Hippocampal formation (tissue), 2 donors: ENCODE data around the gene ZC3H4.

Experiments used
- DNase-seq, 2 donors: peaks; one replicate each; lab custom pipeline; 2025; lab: John Stamatoyannopoulos, UW

ZC3H4 gene

GRCh38 chr19:47133021-47133471 lies 19.5 kb upstream of the ZC3H4 start:
- no peak for DNase-seq

GRCh38 chr19:47132194-47132852 lies 18.7 kb upstream of the ZC3H4 start:
- DNase-seq = no peak

- peak; percentile 84 to 88 for DNase-seq
These were observed 17.1 kb upstream of the ZC3H4 start, which contains the start of gene SAE1 for GRCh38 chr19:47130589-47131227. Gene SAE1 (plus strand): TSS chr19:47130835. CDS start chr19:47130931, 96 bp downstream.

- no peak for DNase-seq
These were observed 16.6 kb upstream of the ZC3H4 start for GRCh38 chr19:47130120-47130588.

- DNase-seq = no peak
These were observed 16.0 kb upstream of the ZC3H4 start for GRCh38 chr19:47129579-47129978.

GRCh38 chr19:47125669-47125938 lies 12.0 kb upstream of the ZC3H4 start:
- DNase-seq = no peak

GRCh38 chr19:47124937-47125668 lies 11.5 kb upstream of the ZC3H4 start:
- peak in 1 of 2 donors; percentile 69 for DNase-seq

GRCh38 chr19:47123406-47123805 lies 9.8 kb upstream of the ZC3H4 start:
- no peak for DNase-seq

GRCh38 chr19:47122359-47123335 lies 9.1 kb upstream of the ZC3H4 start:
- no peak for DNase-seq

GRCh38 chr19:47120470-47121067 lies 7.0 kb upstream of the ZC3H4 start:
- no peak for DNase-seq

GRCh38 chr19:47113850-47114651 lies 475 bp upstream of the ZC3H4 start:
- DNase-seq = no peak

GRCh38 chr19:47112166-47112996 lies 1.2 kb downstream of the ZC3H4 start:
- DNase-seq = peak; percentile 58 to 76

- DNase-seq = no peak
These were observed 1.9 kb downstream of the ZC3H4 start for GRCh38 chr19:47111682-47112165.

- peak; percentile 26 to 33 for DNase-seq
These were observed 2.5 kb downstream of the ZC3H4 start for GRCh38 chr19:47111006-47111621.

GRCh38 chr19:47110521-47111005 lies 3.0 kb downstream of the ZC3H4 start:
- DNase-seq = peak in 1 of 2 donors; percentile 33

GRCh38 chr19:47109541-47110375 lies 3.8 kb downstream of the ZC3H4 start:
- DNase-seq = peak; percentile 11 to 62

GRCh38 chr19:47109177-47109540 lies 4.4 kb downstream of the ZC3H4 start:
- peak in 1 of 2 donors; percentile 62 for DNase-seq
